Measurements from ENCODE around the gene POU2F3.

DNA sequence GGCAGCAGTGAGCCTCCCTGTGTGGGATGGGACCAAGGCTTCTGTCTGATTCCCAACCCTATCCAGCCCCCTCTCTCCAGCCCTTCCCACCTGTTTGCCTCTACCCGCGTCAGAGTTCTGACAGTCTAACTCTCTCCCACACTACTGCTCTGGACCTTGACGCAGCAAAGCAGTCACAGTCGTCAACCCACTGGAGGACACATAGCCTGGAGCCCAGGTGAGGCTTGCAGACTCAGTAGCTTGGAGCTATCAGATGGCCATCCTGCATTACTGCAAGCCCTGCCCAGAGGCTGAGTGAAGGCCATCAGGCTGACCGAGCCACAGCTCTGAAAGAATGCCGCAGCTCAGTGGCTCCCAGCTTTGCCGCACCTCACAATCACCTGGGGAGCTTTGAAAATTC, 25.4 kb upstream of the POU2F3 start:
- TF ChIP-seq, protein P1, sequence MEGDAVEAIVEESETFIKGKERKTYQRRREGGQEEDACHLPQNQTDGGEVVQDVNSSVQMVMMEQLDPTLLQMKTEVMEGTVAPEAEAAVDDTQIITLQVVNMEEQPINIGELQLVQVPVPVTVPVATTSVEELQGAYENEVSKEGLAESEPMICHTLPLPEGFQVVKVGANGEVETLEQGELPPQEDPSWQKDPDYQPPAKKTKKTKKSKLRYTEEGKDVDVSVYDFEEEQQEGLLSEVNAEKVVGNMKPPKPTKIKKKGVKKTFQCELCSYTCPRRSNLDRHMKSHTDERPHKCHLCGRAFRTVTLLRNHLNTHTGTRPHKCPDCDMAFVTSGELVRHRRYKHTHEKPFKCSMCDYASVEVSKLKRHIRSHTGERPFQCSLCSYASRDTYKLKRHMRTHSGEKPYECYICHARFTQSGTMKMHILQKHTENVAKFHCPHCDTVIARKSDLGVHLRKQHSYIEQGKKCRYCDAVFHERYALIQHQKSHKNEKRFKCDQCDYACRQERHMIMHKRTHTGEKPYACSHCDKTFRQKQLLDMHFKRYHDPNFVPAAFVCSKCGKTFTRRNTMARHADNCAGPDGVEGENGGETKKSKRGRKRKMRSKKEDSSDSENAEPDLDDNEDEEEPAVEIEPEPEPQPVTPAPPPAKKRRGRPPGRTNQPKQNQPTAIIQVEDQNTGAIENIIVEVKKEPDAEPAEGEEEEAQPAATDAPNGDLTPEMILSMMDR (IDR thresholded peaks at IDR 0.05): no peak
- no peak for TF ChIP-seq EP300 (IDR thresholded peaks at IDR 0.05)
